WTC11 (cell line): ENCODE measurements around the gene ZMYND11.

Experiments used
- CTCF ChIP-seq: fragments of 200-600 bp; IDR thresholded peaks from 2 replicates; pipeline ENCODE4 v1.8.0; 2022; ENCODE audit warnings: antibody characterized with exemption
- PREB ChIP-seq: sonication (generic); formaldehyde crosslinking; IDR thresholded peaks from 2 replicates; pipeline ENCODE4 v1.8.1; 2022; ENCODE audit warnings: mild to moderate bottlenecking, missing genetic modification reagents, moderate library complexity, borderline replicate concordance
- SMAD4 ChIP-seq: sonication (generic); formaldehyde crosslinking; IDR thresholded peaks from 2 replicates; pipeline ENCODE4 v1.8.0; 2022; ENCODE audit warnings: mild to moderate bottlenecking, missing genetic modification reagents
- TCF7 ChIP-seq: sonication (generic); formaldehyde crosslinking; IDR thresholded peaks from 2 replicates; pipeline ENCODE4 v1.8.0; 2022; ENCODE audit warnings: mild to moderate bottlenecking, low read depth, missing genetic modification reagents, moderate library complexity

GRCh38 chr10:289581-289980 lies 154.3 kb downstream of the ZMYND11 start:
- TF ChIP-seq PREB (no peak), TCF7 (CRISPR knock-in tag) (no peak), CTCF (no peak), SMAD4 (no peak)
